ENCODE data around the gene DIPK1C.

The DIPK1C gene

DNA sequence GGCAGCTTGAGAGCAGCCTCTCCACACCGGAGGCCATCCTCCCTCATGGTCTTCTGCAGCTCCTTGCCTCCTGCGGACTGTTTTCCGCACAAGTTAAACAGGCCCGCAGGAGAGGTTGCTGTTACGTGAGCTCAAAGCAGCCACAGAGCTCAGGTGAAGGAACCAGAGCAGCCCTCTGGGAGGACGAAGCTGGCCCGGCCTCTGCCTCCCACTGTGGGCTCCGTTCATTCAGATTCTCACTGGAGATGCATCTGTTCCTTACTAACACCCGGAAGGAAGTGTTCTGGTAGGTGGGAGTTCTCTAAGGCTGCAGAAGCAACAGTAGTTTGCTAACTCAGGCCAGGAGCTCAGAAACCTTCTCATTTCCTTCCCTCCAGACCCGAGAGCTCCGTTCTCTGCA is 10.9 kb downstream of the DIPK1C start:
- Histone ChIP-seq H3K4me1 (no peaks in the 10 kb centered on the region), H3K36me3 (no peaks in the 10 kb centered on the region), H3K27me3 (peaks cover 0 to 21% of the 10 kb centered on the region in 2 donors), H3K4me3 (no peak overlapping the region), H3K27ac (no peak overlapping the region), H3K9me3 (no peaks in the 10 kb centered on the region)
- DNase-seq, result no peak
- no peak for TF ChIP-seq CTCF (IDR thresholded peaks at IDR 0.05)
- intact Hi-C loops (cut with DNase I; ENCODE audit: low total_unique reads), result no loop called here

GRCh38 chr18:74445585-74445984 is 11.5 kb downstream of the DIPK1C start:
- intact Hi-C loops (cut with DNase I; ENCODE audit: low total_unique reads), result no loop called here

GRCh38 chr18:74444104-74444503 is 13.0 kb downstream of the DIPK1C start:
- intact Hi-C loops (cut with DNase I; ENCODE audit: low total_unique reads), result no loop called here
- no peak for TF ChIP-seq CTCF (IDR thresholded peaks at IDR 0.05)
- Histone ChIP-seq H3K4me3 (no peak overlapping the region), H3K36me3 (no peaks in the 10 kb centered on the region), H3K27ac (no peak overlapping the region), H3K9me3 (no peaks in the 10 kb centered on the region), H3K27me3 (peaks cover 0 to 17% of the 10 kb centered on the region in 2 donors), H3K4me1 (no peaks in the 10 kb centered on the region)
- no peak for DNase-seq

More at GRCh38 chr18:74445585-74445984, 11.5 kb downstream of the DIPK1C start:
- Histone ChIP-seq H3K27me3 (peaks cover 0 to 21% of the 10 kb centered on the region in 2 donors), H3K4me3 (no peak overlapping the region), H3K36me3 (no peaks in the 10 kb centered on the region), H3K9me3 (no peaks in the 10 kb centered on the region), H3K27ac (no peak overlapping the region), H3K4me1 (no peaks in the 10 kb centered on the region)
- DNase-seq, result peak in 1 of 2 donors; percentile 40
- no peak for TF ChIP-seq CTCF (IDR thresholded peaks at IDR 0.05)

GRCh38 chr18:74440808-74441427 is 16.2 kb downstream of the DIPK1C start:
- intact Hi-C loops (cut with DNase I; ENCODE audit: low total_unique reads), result no loop called here
- Histone ChIP-seq H3K36me3 (no peaks in the 10 kb centered on the region), H3K27ac (no peak overlapping the region), H3K4me3 (no peak overlapping the region), H3K4me1 (no peaks in the 10 kb centered on the region), H3K27me3 (peaks cover 0 to 11% of the 10 kb centered on the region in 2 donors), H3K9me3 (no peaks in the 10 kb centered on the region)
- TF ChIP-seq CTCF (IDR thresholded peaks at IDR 0.05), result no peak
- DNase-seq, result no peak

GRCh38 chr18:74438091-74438490 is 19.0 kb downstream of the DIPK1C start:
- Histone ChIP-seq H3K36me3 (no peaks in the 10 kb centered on the region), H3K27ac (no peak overlapping the region), H3K9me3 (no peaks in the 10 kb centered on the region), H3K27me3 (peaks cover 0 to 4% of the 10 kb centered on the region in 2 donors), H3K4me1 (no peaks in the 10 kb centered on the region), H3K4me3 (no peak overlapping the region)
- no peak for DNase-seq
- intact Hi-C loops (cut with DNase I; ENCODE audit: low total_unique reads), result no loop called here
- no peak for TF ChIP-seq CTCF (IDR thresholded peaks at IDR 0.05)

All from tibial artery (tissue), 4 donors.